ENCODE results near the gene ZBTB18.
"Not testable (repeated sequence)": the region's sequence is repeated elsewhere in the genome, so short reads cannot be mapped to it uniquely, and the experiment has no call there.

Gene ZBTB18

DNA sequence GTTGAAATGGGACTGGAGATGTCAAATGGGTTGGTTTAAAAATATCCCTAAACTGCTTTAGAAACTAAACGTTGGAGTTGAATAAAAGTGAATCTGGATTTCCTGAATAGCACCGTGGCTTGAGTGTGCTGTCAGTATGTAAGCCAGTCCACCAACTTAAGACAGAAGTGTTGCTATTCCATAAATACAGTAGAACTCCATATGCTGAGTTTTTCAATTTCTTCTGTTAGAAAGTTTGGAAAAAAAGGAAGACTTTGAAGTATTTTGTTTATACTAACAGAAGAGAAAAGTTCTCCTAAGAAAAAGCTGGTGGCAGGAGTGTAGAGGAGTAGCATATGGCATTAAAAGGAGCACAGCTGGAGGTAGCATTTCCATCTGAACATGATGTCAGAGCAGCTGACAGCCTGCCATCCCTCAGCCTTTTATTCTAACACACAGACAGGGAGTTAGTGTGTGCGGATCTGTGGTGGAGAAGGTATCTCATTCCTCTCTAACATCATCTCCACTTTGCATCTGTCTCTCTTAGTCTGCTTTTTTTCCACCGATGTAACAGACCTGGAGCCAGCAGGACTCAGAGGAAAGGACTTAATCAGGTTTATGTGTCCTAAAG is at the start of gene ZBTB18:
Gene ZBTB18 (plus strand): TSS at position 449 of the 610 bp plus-strand sequence. CDS start 149 bp downstream, at position 598.
- DNase-seq (ENCODE audit: low read depth in 2 of 2), result no peak

DNA sequence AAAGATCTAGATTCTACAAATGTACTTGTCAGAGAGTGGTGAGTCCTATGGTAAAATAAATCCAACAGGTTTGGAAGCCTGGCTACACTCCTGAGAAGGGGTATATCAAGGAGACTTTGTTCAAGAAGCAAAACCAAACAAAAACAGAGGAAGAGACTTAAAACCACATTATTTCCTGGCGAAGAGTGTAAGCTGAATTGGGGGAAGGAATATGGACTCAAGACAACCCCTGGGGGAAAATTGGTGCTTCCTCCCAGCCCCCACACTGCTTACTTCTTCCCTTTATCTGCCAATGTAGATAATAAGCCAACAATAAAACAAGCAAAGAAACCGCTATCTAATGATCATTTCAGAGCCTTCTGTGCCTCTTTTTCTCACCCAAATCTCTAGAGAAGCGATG is 48.4 kb upstream of the ZBTB18 start:
- no peak for DNase-seq (ENCODE audit: low read depth in 2 of 2)

DNA sequence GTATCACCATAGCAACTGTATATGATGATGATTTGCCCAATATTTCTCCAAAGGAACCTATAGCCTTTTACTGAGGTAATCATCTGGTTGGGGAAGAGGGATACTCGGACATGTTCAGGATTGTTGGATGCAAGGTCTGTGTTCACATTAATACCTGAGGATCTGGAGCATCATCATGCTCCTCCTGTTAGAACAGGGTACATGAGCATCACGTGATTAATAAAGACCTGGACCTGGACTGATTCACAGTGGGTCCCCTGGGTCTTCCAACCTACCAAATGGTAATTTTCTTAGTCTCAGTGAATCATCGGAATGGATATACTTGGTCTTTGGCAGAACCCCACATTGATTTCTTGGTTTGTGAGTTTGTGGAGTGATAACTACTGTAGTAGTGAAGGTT is 45.6 kb upstream of the ZBTB18 start:
- DNase-seq (ENCODE audit: low read depth in 2 of 2), result no peak

DNA sequence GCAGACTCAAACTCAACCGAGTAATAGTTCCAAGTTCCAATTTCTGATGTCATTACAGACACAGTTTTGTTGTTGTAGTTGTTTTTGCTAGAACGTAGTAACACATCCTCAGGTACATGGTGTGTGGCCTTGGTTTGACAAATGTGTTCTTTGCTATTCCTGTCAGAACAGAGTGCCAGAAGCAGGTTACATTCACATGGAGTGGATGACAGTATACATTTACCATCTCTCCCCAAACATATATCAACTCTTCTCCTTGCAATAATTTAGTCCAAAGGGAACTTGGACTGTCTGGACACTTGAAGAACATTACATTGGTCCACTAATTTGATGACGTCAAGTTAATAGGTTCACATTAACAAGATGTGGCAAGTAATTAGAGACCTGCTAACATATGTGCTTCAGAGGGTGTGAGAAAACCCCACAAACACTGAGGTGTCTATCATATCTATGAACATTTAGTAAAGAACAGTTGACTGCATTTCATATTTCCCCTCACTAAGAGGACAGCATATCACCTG is 44.6 kb upstream of the ZBTB18 start:
- DNase-seq (ENCODE audit: low read depth in 2 of 2), result no peak

DNA sequence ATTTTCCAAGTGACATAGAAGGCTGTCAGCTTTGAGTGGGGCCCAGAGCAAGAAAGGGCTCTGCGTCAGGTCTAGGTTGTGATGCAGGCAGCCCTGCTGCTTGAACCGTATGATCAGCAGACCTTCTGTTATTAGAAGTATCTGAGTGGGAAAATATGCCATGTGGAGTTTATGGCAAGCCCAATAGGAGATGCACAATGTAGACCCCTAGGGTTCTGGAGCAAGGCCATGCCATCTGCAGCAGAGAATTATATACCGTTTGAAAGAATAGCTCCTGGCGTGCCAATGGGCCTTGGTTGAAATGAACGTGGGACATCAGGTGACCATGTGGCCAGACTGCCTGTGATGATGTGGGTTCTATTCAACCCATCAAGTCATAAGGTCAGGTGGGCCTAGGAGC is 44.1 kb upstream of the ZBTB18 start:
- no peak for DNase-seq (ENCODE audit: low read depth in 2 of 2)

DNA sequence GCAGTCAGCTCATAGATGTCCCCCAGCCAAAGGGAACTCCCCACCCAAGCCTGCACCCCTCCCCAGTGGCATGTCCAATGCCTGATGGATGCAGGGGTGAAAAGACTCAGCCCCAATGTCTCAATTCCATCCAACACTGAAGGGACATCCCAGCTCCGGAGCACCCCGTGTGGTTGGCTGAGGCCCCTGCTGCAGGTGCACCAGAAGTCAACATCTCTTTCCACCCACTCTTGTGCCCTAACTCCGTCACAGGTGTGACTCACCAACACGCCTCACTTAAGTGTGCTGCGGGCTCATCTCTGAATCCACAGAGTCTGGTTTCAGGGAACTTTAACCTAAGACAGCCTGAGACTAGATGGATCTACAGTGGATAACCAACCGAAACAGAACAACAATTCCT is 40.9 kb upstream of the ZBTB18 start:
- peak in 1 of 2 donors; percentile 6 for DNase-seq (ENCODE audit: low read depth in 2 of 2)

DNA sequence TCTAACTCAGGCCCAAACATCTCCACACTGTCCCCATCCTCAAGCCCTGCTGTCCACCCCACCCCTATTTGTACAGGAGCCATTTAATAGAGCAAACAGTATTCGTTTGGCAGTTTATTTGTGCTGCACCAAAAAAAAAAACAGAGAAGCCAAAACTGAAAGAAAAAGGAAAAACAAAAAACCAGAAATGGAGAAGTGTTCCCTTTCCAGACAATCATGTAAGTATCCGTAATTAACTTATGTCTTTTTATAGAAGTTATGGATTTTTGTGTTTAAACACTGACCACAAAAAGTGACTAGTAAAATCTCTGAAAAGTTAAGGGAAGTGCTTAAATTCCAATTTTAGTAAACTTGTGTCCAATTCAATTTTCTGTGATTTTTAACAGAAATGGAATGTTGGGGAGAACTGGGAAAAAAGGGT is 40.4 kb upstream of the ZBTB18 start:
- DNase-seq (ENCODE audit: low read depth in 2 of 2), result no peak

DNA sequence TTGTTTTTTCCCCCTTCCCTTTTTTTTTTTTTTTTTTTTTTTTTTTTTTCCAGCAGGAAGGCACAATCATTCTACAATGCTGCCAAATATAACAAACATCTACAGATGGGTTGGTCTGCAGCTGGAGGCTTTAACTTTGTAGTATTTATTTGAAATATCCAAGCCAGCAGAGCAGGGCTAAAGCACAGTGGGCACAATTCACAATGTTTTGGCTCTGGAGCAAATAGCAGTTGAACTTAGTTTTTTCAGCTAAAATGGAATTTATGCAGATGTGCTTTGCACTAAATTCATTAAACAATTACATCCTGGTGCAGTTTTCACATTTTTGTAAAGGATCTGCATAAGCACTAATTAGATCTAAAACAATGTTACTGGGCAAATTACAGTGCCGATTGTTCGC is 39.8 kb upstream of the ZBTB18 start:
- no peak for DNase-seq (ENCODE audit: low read depth in 2 of 2)

DNA sequence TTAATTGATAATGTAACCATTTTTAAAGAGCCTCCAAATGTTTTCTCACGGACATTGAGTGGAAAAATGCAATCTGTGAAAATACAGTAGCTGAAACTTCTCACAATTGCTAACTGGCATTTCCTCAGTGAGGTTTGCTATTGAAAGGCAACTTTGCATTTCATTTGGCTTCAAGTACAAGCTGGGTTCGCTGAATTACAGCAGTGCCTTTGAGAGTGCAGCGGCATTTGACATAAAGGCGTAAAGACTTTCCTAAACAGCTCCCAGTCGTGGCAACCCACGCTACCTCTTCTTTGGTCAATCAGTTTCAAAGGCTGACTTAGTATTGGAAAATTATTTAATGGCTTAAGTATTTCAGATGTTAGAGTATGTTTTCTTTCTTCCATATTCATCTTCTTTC is 39.3 kb upstream of the ZBTB18 start:
- DNase-seq (ENCODE audit: low read depth in 2 of 2), result no peak

DNA sequence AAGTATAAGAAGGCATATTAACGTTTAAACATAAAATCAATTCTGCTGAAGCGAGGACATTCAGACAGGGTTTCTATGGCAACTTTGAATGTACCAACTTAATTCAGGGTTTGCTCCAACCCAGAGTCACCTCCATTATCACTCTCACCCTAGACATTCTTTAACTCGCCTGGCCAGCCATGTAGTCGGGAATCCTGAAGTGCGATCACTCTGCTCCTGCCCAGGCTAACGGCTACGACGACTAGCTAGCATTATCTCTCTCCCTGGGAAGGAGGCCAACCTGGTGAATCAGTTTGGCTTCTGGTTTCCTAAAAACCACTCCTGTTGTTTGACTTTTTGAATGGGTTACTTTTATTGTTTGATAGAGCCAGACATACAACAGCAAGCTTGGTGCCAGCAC is 38.9 kb upstream of the ZBTB18 start:
- no peak for DNase-seq (ENCODE audit: low read depth in 2 of 2)

DNA sequence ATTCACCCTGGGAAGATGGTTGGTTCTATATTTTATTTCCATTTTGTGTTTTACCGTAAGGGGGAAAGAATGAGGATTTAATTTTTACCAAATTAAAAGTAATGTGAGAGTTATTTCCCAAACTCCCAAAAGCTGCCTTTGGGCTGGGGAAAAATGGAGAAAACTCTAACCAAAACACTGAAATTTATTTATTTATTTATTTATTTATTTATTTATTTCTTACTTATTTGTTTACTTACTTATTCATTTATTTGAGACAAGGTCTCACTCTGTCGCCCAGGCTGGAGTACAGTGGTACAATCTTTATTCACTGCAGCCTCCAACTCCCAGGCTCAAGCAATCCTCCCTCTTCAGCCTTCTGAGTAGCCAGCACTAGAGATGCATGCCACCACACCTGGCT is 38.0 kb upstream of the ZBTB18 start:
- DNase-seq (ENCODE audit: low read depth in 2 of 2), result no peak

DNA sequence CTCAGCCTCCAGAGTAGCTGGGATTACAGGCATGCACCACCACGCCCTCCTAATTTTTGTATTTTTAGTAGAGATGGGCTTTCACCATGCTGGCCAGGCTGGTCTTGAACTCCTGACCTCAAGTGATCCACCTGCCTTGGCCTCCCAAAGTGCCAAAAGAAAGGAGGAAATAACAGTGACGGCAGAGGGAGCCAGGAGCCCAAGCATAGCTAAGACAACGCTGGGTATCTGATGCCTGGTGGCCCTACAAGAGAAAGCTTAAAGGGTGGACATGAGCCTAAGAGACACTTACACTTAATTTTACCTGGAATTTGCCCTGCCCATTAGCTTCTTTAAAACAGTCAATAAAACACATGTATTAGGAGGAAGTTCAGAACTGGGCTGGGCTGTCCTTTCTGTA is 36.2 kb upstream of the ZBTB18 start:
- not testable (repeated sequence) for DNase-seq (ENCODE audit: low read depth in 2 of 2)

DNA sequence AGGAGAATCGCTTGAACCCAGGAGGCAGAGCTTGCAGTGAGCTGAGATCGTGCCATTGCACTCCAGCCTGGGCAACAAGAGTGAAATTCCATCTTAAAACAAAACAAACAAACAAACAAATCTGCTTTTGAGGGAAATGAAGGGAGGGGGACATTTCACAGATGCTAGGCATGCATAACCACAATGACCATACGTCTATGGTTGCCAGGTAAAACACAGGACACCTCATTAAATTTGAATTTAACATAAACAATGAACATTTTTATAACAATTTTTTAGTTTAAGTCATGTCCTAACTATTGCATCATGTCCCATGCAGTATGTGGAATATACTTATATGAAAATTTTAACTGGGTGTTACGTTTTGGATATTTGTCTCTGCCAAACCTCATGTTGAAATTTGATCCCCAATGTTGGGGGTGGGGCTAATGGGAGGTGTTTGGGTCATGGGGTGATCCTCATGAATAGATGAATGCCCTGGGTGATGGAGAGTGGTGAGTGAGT is 31.0 kb upstream of the ZBTB18 start:
- DNase-seq (ENCODE audit: low read depth in 2 of 2), result no peak

DNA sequence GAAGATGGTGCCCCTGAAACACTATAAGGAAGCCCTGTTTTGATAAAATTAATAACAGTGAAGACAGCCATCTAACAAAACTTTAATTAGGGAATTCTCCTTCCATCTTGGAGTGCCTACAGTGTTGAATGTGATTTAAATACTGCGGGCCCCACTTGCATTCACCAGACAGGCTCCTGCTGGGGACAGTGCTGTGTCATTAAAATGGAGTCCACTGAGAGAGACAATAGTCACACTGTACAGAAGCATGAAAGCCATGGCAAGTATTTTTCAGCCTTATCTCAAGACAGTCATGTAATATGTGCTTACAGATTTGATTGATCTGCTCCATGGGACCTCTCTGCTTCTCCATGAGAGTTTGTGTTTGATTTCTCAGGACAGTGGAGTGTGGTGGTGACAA is 29.7 kb upstream of the ZBTB18 start:
- no peak for DNase-seq (ENCODE audit: low read depth in 2 of 2)

DNA sequence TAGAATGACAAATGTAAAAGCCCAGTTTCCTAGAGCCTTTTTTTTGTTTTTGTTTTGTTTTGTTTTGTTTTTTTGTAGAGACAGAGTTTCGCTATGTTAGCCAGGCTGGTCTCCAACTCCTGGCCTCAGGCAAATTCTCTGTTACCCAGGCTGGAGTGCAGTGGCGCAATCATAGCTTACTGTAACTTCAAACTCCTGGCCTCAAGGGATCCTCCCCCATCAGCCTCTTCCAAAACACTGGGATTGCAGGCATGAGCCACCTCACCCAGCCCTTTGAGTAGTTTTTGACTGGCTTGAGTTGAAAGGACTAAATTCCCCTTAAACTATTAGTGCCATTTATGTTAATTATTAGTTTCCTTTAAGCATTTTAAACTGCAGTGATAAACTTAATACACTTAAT is 28.8 kb upstream of the ZBTB18 start:
- no peak for DNase-seq (ENCODE audit: low read depth in 2 of 2)

DNA sequence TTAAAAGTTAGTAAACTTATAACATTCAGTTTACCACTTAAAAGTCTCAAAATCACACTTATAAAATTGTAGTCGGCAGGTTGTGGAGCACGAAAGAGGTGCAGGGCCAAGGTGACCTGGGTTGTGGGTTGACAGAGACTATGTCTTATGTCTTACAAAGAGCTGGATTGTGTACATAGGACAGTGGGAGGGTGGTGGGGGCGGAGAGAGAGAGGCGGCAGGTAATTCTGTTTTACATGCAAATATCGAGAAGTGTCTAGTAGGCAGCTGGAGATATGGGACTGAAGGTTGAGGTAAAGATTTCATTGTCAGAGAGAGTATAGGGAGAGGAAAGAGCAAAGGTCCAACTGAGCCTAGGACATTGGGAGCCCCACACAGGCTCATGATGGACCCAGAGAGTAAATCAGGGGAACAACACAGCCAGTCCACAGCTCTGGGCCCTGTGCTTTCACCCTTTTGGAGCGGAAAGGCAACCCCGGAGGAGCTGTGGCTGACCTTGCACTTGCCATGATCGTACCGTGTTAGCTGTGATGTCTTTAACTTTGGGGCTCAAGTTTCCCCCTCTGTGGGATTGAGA is 28.1 kb upstream of the ZBTB18 start:
- no peak for DNase-seq (ENCODE audit: low read depth in 2 of 2)

DNA sequence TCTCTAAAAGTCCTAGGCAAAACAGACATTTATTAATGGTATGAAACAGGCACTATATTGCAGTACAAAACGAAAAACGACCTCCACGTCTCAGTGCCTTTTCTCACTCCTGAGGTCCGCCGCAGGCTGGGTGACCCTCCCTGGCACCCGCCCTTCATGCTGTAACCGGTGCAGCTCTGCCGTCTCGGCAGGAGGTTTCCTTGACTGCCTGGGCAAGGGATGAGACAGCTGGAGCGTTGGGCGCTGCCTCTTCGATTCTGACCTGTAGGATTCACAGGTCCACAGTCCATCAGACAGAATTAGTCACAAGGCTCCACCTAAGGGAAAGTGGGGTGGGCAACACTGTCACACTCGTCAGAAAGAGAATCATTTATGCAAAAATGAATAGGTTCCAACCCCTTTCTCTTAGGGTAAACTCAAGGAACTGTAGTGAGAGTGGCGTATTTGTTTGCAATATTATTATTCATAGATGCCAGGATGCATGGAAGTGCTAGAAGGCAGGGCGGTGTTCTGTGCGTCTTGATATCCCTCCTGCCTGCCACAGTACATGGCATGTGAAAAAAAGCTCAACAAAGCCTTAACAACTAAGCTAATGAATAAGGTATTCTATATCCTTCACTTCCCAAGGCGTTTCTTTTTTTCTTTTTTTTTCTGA is 23.5 kb upstream of the ZBTB18 start:
- DNase-seq (ENCODE audit: low read depth in 2 of 2), result no peak

DNA sequence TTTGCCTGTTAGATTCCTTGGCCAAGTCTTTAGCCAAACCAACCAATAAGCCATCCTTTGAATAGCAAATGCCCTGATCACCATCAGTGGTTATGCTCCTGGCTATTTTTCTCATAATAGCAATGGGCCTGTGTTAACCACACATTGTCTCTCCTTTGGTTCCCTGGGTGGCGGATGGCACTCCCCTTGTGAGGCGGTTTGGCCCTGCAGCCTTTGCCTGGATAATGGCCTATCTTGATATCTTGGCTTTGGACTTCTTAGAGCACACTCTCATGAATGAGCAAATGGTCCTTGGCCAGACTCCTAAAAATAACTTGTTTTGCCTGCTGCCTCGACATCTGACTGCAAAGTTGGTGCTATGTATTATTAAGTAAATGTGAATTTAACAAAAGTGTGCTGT is 22.4 kb upstream of the ZBTB18 start:
- DNase-seq (ENCODE audit: low read depth in 2 of 2), result no peak

DNA sequence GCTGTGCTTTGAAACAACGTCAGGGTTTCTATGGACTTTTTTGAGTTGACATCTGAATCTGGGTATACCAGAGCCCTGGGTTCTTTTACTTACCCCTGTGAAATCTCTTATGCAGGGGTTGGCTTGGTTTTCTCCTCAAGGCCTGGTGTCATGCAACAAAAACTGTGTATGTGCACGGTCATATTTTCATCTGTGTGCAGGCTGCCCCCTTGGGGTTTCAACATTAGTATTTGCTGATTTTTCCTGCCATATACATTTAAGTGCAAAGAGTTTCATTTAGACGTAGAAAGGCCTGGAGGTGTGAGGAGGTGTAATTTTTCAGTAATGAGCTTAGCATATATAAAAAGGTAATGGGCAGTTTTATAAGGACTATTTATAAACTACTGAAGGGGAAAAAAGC is 22.0 kb upstream of the ZBTB18 start:
- DNase-seq (ENCODE audit: low read depth in 2 of 2), result no peak

DNA sequence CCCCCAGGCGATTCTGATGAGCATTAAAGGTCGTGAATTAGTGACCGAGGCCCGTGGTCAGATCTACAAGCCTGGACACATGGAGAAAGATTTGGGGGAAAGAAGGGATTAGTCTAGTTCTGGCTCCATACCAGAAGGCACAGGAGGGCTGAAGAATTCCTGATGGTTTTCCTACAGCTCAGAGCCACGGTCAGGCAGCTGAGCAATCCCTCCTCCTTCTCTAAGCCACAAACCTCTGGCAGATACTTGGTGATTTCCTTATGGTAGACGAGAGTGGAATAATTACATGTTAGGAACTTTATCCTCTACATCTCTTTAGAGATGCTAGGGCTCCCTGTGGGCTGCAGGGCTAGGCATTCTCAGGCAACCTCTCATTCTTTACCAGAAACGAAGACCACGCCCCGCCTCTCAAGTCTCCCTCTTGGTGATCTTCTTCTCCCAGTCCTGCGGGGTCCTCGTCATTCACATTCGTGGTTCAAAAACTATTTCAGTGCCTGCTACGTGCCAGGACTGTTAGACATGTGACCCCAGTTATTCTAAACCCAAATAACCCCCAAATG is 20.5 kb upstream of the ZBTB18 start:
- no peak for DNase-seq (ENCODE audit: low read depth in 2 of 2)

DNA sequence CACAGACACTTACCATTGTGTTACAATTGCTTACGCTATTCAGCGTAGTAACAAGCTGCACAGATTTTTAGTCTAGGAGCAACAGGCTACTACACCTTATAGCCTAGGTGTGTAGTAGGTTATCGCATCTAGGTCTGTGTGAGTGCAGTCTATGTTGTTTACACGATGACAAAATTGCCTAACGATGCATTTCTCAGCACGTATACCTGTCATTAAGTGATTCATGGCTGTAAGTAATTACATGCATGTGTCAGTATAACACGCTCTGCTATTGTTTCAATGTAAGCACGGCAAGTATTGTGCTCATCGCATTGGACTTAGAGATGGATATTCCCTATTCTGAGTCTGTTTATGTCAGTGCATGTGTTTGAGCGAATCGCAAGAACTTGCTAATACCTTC is 15.7 kb upstream of the ZBTB18 start:
- DNase-seq (ENCODE audit: low read depth in 2 of 2), result no peak

DNA sequence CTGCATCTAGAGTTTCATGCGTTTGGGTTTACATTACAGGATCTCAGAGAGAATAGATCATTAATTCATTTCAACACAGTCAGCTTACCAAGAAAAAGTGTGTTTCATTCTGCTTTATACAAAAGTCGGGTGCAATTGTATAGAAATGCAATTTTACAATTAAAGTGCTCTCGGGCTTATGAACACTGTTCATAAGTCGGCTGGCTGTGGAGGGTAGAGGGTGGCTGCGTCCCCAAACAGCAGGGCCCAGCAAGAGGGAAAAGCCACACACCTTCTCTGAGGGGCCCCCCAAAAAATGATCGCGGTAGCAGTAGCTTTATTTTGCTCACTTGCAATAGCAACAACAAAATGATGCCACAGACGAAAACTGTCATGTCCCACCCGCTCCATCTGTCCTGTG is 13.8 kb upstream of the ZBTB18 start:
- DNase-seq (ENCODE audit: low read depth in 2 of 2), result no peak
